ENCODE data around the gene IQCB1. TPM values are rescaled to one million over a fixed set of nuclear protein-coding genes. Genes with fewer than 3 reads are reported as not detected.

The IQCB1 gene
- total and polyA plus RNA-seq, 10 of the 15 experiments (the other 5 are each of a cell fraction or from before 2014, with no cell fraction given) = 36.0 to 69.4 (median 48.9) TPM

GRCh38 chr3:121739902-121740301 lies 95.0 kb downstream of the IQCB1 start:
- DNase-seq (ENCODE audit: low read depth, low spot score) = no peak
- SMC1A ChIA-PET (ENCODE audit: uncharacterized antibody, unreplicated experiment) = no interaction called here
- H2AFZ ChIP-seq (ENCODE audit: control insufficient read depth, low read depth, low read length) = no peak overlapping the region
- ATAC-seq = 0 out of 3 replicates have a peak, but pooled peaks have one; percentile 22
- no peak overlapping the region for H3K9ac ChIP-seq (ENCODE audit: control insufficient read depth, insufficient read depth, low read length)
- no peaks in the 10 kb centered on the region; the same call in 1 of the 2 replicates for H4K20me1 ChIP-seq (ENCODE audit: control insufficient read depth, insufficient read depth)
- BruUV-seq (replicated peaks) = no TSS peak
- H3K27me3 ChIP-seq (replicated peaks in 1 of 2; ENCODE audit: control insufficient read depth in 2 of 2, insufficient read depth in 2 of 2, low read length in 1 of 2) = no peaks in the 10 kb centered on the region
- no peak for FAIRE-seq
- H3K36me3 ChIP-seq (ENCODE audit: control insufficient read depth in 2 of 2, insufficient read depth in 2 of 2, low read length in 1 of 2) = no peaks in the 10 kb centered on the region; a peak in 1 of 4 replicates
- intact Hi-C loops (cut with micrococcal nuclease; ENCODE audit: unreplicated experiment) = no loop called here
- H3K27ac ChIP-seq (ENCODE audit: control insufficient read depth, insufficient read depth) = no peak overlapping the region
- in situ Hi-C loops (cut with MboI) = no loop called here
- CTCF ChIA-PET = no interaction called here
- RAD21 ChIA-PET (ENCODE audit: unreplicated experiment) = no interaction called here
- peaks cover 23% of the 10 kb centered on the region for H3K4me1 ChIP-seq (ENCODE audit: control insufficient read depth, insufficient read depth, low read length)
- POLR2A ChIA-PET = interaction anchor here (1.0 kb wide), 1 partner anchor 10 kb away, joined by 3 read pairs; no protein-coding TSS in a partner anchor
- H3K9me3 ChIP-seq (replicated peaks; ENCODE audit: control insufficient read depth, insufficient read depth, low read length) = peaks cover 1% of the 10 kb centered on the region; the same call in 2 of the 3 replicates
- TF ChIP-seq EZH2 (IDR thresholded peaks at IDR 0.05; ENCODE audit: borderline replicate concordance, control insufficient read depth, low read depth, low read length) (no peak), RUNX3 (IDR thresholded peaks at IDR 0.05; ENCODE audit: low read length) (peak; percentile 63), FOS (IDR thresholded peaks at IDR 0.05; ENCODE audit: borderline replicate concordance, extremely low read depth, insufficient read length) (no peak)
- H3K79me2 ChIP-seq (ENCODE audit: control insufficient read depth, insufficient read depth, low read length) = peaks cover 29% of the 10 kb centered on the region
- H3K4me3 ChIP-seq = no peak overlapping the region
- H3K4me2 ChIP-seq (ENCODE audit: control insufficient read depth, insufficient read depth) = 0 out of 2 replicates have a peak overlapping the region, but pooled peaks have one; percentile 9

- no peak overlapping the region for H3K9ac ChIP-seq (ENCODE audit: control insufficient read depth, insufficient read depth, low read length)
- H3K27ac ChIP-seq (ENCODE audit: control insufficient read depth, insufficient read depth) = no peak overlapping the region
- WGBS (ENCODE audit: insufficient coverage, insufficient replicate concordance, low lambda C conversion rate, missing lambda C conversion rate) = 64% methylated on average over 4 of the region's 4 CpGs
- H3K9me3 ChIP-seq (replicated peaks; ENCODE audit: control insufficient read depth, insufficient read depth, low read length) = peaks cover 1% of the 10 kb centered on the region; the same call in 2 of the 3 replicates
- in situ Hi-C loops (cut with MboI) (no loop called here), intact Hi-C loops (cut with micrococcal nuclease; ENCODE audit: unreplicated experiment) (no loop called here)
- no peak for FAIRE-seq
- H3K4me3 ChIP-seq = no peak overlapping the region
- ChIA-PET SMC1A (ENCODE audit: uncharacterized antibody, unreplicated experiment) (interaction anchor here (1.2 kb wide), 1 partner anchor 10 kb away, joined by 3 read pairs; no protein-coding TSS in a partner anchor), CTCF (no interaction called here), POLR2A (interaction anchor here (0.9 kb wide), 1 partner anchor 11 kb away, joined by 3 read pairs; no protein-coding TSS in a partner anchor), RAD21 (ENCODE audit: unreplicated experiment) (interaction anchor here (1.2 to 1.3 kb wide), 2 partner anchors 10 to 11 kb away, joined by 3 read pairs; no protein-coding TSS in a partner anchor)
- H3K36me3 ChIP-seq (ENCODE audit: control insufficient read depth in 2 of 2, insufficient read depth in 2 of 2, low read length in 1 of 2) = no peaks in the 10 kb centered on the region; a peak in 1 of 4 replicates
- peaks cover 39% of the 10 kb centered on the region for H3K79me2 ChIP-seq (ENCODE audit: control insufficient read depth, insufficient read depth, low read length)
- no peaks in the 10 kb centered on the region for H3K27me3 ChIP-seq (replicated peaks in 1 of 2; ENCODE audit: control insufficient read depth in 2 of 2, insufficient read depth in 2 of 2, low read length in 1 of 2)
- H2AFZ ChIP-seq (ENCODE audit: control insufficient read depth, low read depth, low read length) = no peak overlapping the region
- 0 out of 2 replicates have a peak overlapping the region, but pooled peaks have one; percentile 3 for H3K4me2 ChIP-seq (ENCODE audit: control insufficient read depth, insufficient read depth)
- ATAC-seq = no peak
- DNase-seq (ENCODE audit: low read depth, low spot score) = no peak
- BruUV-seq (replicated peaks) = no TSS peak
- no peaks in the 10 kb centered on the region; the same call in 1 of the 2 replicates for H4K20me1 ChIP-seq (ENCODE audit: control insufficient read depth, insufficient read depth)
- peaks cover 30% of the 10 kb centered on the region for H3K4me1 ChIP-seq (ENCODE audit: control insufficient read depth, insufficient read depth, low read length)
- TF ChIP-seq USF2 (IDR thresholded peaks at IDR 0.05; ENCODE audit: borderline replicate concordance, low read depth, low read length) = no peak
- no peak for TF ChIP-seq ZNF384 (IDR thresholded peaks at IDR 0.05; ENCODE audit: borderline replicate concordance, low read depth, low read length)
- TF ChIP-seq RFX5 (IDR thresholded peaks at IDR 0.05; ENCODE audit: low read depth, low read length) = no peak
- TF ChIP-seq RCOR1 (conservative IDR thresholded peaks at IDR 0.05; ENCODE audit: low read depth, low read length) = no peak
- no peak for TF ChIP-seq IRF5 (IDR thresholded peaks at IDR 0.05; ENCODE audit: borderline replicate concordance)
- TF ChIP-seq ASH2L (IDR thresholded peaks at IDR 0.05; ENCODE audit: borderline replicate concordance, low read depth) = no peak
- TF ChIP-seq JUNB (IDR thresholded peaks at IDR 0.05) = no peak
- no peak for TF ChIP-seq NR2C2 (IDR thresholded peaks at IDR 0.05; ENCODE audit: borderline replicate concordance, control insufficient read depth, insufficient read length, low read depth)
Measured at GRCh38 chr3:121737644-121738043, 97.2 kb downstream of the IQCB1 start.

Data from GM12878 (cell line).